CD4-positive, alpha-beta T cell treated with Interleukin-17A for 4 hours (primary cell): ENCODE data around the gene PCOLCE2.
"Not testable (repeated sequence)": the region's sequence is repeated elsewhere in the genome, so short reads cannot be mapped to it uniquely, and the experiment has no call there.

Experiments used
- DNase-seq: peaks from one replicate; pipeline ENCODE4 v3.0.0-alpha.2; 2020; ENCODE audit warnings: mixed read lengths

Gene PCOLCE2

GRCh38 chr3:142898346-142899213, 9.7 kb upstream of the PCOLCE2 start:
- DNase-seq, result no peak

- DNase-seq, result no peak
Observed at GRCh38 chr3:142897807-142898206, 8.9 kb upstream of the PCOLCE2 start.

- no peak for DNase-seq
Observed at GRCh38 chr3:142896996-142897395, 8.1 kb upstream of the PCOLCE2 start.

- no peak for DNase-seq
Observed at GRCh38 chr3:142896201-142896755, 7.4 kb upstream of the PCOLCE2 start.

GRCh38 chr3:142894493-142894892, 5.6 kb upstream of the PCOLCE2 start:
- no peak for DNase-seq

GRCh38 chr3:142892714-142893113, 3.8 kb upstream of the PCOLCE2 start:
- DNase-seq, result no peak

GRCh38 chr3:142890592-142890991, 1.7 kb upstream of the PCOLCE2 start:
- no peak for DNase-seq

GRCh38 chr3:142889212-142890014, 530 bp upstream of the PCOLCE2 start:
- DNase-seq, result no peak

GRCh38 chr3:142888099-142888480, 793 bp downstream of the PCOLCE2 start:
- DNase-seq, result no peak

GRCh38 chr3:142886940-142887339, 1.9 kb downstream of the PCOLCE2 start:
- no peak for DNase-seq

- DNase-seq, result no peak
Observed at GRCh38 chr3:142886021-142886420, 2.9 kb downstream of the PCOLCE2 start.

GRCh38 chr3:142884531-142884930, 4.4 kb downstream of the PCOLCE2 start:
- no peak for DNase-seq

- DNase-seq, result not testable (repeated sequence)
Observed at GRCh38 chr3:142883534-142883933, 5.3 kb downstream of the PCOLCE2 start.

GRCh38 chr3:142881445-142882224, 7.2 kb downstream of the PCOLCE2 start:
- no peak for DNase-seq

GRCh38 chr3:142878649-142879300, 10.1 kb downstream of the PCOLCE2 start:
- no peak for DNase-seq

- DNase-seq, result no peak
Observed at GRCh38 chr3:142876417-142876816, 12.5 kb downstream of the PCOLCE2 start.

GRCh38 chr3:142875583-142876207, 13.2 kb downstream of the PCOLCE2 start:
- DNase-seq, result no peak

GRCh38 chr3:142875099-142875498, 13.8 kb downstream of the PCOLCE2 start:
- DNase-seq, result no peak

- not testable (repeated sequence) for DNase-seq
Observed at GRCh38 chr3:142868382-142868781, 20.5 kb downstream of the PCOLCE2 start.

- DNase-seq, result no peak
Observed at GRCh38 chr3:142866841-142867631, 21.8 kb downstream of the PCOLCE2 start.
